AG09319 (cell line): ENCODE results near the gene RPL13A.

ENCODE experiments used
- DNase-seq: peaks from one replicate; pipeline ENCODE4 v3.0.0-alpha.2; 2010; ENCODE audit warnings: low read depth; ENCODE audit errors: extremely low read depth
- TF ChIP-seq, protein P1 (sequence below): IDR thresholded peaks from 2 replicates; pipeline ENCODE4 v1.5.1; 2011; ENCODE audit warnings: low read depth, mild to moderate bottlenecking, inconsistent platforms, low read length, moderate library complexity

The RPL13A gene

DNA sequence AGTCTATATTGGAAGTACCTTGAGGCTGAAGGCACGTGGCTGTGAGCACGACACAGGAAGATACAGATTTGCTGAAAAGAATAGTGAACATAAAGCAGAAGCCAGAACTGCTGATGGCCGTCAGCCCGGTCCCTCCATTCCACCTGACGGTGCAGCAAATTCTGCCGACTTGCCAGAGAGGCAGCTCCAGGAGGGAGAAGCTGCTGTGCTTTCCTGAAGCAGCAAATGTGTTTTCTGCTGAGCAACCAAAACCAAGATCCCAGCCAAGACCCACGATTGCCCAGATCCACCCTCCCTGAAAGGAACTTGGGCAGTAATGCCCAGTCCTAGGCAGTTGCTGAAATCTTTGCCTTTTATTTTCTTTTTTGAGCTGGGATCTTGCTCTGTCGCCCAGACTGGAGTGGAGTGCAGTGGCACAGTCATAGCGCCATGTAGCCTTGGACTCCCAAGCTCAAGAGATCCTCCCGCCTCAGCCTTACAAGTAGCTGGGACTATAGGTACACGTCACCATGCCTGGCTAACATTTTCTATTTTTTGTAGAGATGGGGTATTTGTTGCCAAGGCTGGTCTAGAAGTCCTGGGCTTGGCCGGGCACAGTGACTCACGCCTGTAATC lies 33.4 kb downstream of the RPL13A start:
- DNase-seq, result no peak
- TF ChIP-seq, protein P1, sequence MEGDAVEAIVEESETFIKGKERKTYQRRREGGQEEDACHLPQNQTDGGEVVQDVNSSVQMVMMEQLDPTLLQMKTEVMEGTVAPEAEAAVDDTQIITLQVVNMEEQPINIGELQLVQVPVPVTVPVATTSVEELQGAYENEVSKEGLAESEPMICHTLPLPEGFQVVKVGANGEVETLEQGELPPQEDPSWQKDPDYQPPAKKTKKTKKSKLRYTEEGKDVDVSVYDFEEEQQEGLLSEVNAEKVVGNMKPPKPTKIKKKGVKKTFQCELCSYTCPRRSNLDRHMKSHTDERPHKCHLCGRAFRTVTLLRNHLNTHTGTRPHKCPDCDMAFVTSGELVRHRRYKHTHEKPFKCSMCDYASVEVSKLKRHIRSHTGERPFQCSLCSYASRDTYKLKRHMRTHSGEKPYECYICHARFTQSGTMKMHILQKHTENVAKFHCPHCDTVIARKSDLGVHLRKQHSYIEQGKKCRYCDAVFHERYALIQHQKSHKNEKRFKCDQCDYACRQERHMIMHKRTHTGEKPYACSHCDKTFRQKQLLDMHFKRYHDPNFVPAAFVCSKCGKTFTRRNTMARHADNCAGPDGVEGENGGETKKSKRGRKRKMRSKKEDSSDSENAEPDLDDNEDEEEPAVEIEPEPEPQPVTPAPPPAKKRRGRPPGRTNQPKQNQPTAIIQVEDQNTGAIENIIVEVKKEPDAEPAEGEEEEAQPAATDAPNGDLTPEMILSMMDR, result no peak

DNA sequence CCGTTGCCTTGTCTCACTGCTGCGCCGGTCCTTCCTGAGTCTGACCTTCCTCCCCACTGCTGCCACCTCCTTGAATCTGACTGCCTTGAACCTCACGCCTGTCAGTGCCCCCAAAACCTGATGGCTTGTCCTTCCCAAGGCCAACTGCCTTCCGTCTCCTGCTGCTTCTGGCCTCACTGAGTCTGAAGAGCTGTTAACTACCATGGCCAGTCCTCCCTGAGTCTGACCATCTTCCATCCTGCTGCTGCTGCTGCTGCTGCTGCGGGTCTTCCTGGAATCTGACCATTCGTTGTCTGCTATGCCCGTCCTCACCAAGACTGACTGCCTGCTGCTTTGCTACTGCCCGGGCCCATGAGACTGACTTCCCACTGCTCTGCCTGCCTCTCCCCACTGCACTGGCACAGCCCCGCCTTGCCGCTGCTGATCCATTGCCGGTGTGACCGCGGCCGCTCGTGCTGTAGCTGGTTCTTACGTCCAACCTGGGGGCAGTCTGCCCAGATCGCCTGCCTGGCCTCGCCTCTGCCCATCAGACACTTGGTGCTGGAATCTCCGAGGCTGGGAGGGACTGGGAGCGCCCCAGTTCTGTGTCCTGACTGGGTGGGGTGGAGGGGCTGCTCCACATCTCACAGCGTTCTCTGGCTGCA lies 37.5 kb downstream of the RPL13A start:
- TF ChIP-seq, protein P1, result no peak
- no peak for DNase-seq

DNA sequence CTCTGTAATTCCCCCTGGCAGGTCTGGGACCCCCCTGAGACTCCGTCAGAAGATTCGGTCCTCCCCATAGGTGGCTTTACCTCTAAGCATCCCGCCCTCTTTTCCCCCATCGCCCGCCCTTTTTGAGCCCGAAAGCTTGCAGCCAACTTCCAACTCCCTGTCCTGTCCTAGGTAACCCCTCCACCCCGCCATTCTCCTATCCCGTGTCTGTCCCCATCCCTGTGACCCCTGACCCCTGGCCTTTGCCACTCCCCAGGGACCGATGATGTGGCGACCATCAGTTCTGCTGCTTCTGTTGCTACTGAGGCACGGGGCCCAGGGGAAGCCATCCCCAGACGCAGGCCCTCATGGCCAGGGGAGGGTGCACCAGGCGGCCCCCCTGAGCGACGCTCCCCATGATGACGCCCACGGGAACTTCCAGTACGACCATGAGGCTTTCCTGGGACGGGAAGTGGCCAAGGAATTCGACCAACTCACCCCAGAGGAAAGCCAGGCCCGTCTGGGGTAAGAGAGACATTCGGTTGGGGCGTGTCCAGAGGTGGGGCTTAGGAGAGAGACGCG lies 40.9 kb downstream of the RPL13A start:
- TF ChIP-seq, protein P1, result no peak
- no peak for DNase-seq

DNA sequence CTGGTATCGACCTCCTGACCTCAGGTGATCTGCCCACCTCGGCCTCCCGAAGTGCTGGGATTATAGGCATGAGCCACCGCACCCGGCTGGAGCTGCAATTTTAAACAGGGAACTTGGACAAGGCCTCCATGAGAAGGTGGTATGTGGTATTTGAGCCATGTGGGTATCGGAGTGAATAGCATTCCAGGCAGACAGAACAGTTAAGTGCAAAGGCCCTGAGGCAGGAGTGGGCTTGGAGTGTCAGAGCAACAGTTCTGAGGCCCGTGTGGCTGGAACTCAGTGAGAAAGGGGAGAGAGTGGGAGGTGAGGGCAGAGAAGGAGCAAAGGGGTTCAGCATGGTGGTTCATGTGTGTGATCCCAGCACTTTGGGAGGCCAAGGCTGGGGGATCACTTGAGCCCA lies 43.3 kb downstream of the RPL13A start:
- DNase-seq, result no peak
- TF ChIP-seq, protein P1, result no peak

DNA sequence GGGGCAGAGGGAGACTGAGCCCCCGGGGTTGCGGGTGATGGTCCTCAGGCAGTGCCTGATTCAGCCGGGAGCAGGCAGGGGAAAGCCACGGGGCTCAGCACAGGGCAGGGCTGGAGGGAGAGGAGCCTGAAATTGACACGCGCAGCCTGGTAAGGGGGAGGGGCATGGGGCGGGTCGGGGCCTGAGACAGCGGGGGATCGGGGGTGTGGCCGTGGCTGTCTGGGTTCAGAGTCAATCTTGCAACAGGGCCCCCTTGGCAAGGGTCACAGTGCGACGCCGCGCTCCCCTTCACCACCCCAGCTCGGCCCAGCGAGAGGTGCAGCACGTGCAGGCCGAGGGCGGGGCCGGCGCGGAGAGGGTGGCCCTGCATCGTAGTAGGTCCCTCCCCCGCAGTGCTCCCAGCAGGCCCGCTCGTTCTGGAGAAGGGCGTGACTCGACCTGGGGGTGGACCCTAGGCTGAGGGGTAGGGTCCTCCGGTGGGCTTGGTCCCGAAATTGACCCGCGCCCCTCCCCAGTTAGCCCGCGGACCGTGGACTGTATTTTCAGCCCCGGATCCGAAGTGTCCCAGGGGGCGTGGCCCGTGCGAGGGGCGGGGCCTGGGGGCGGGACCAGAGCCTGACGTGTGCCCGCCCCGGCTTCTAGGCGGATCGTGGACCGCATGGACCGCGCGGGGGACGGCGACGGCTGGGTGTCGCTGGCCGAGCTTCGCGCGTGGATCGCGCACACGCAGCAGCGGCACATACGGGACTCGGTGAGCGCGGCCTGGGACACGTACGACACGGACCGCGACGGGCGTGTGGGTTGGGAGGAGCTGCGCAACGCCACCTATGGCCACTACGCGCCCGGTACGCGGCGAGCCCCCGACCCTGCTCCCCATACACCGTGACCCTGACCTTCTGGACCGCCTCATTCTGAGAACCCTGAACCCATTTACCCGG lies 46.4 kb downstream of the RPL13A start:
- TF ChIP-seq, protein P1, result no peak
- no peak for DNase-seq

DNA sequence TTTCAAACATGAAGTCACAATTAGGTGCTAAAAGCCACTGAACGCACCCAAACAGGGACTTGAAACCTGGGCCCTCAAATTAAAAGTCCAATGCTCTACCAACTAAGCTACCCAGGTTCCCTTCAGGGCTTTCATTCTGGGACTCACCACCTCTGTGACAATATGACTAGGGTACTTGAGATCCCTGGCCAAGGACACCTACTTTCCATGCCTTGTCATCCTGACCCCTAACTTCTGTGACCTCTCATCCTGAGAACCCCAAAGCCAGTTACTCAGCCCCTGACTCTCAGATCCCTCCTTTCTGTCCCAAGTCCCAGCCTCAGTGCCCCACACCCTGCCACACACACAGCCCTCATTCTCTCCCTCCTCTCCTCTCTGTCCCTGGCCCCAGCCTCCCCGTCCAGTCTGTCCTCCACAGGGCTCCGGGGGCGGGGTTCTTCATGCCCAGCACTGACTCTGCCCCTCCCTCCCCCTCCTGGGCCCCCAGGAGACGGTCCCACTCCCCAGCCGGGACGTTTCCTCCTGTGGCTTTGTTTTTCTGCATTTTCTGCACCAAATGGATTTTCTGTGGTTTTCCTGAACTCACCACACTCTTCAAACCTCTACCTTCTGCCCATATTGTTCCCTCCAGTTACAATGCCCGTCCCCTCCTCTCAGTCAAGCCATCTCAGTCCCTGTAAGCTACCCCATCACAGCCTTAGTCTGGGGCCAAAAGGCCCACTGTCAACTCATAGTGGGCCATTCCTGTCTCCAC lies 47.4 kb downstream of the RPL13A start:
- TF ChIP-seq, protein P1, result no peak
- no peak for DNase-seq
